ENCODE measurements around the gene GALNT12. TPM values are rescaled to one million over a fixed set of nuclear protein-coding genes. Genes with fewer than 3 reads are reported as not detected.

Gene GALNT12
- 15.6 and 16.4 TPM in 2 replicates for total RNA-seq

GRCh38 chr9:98807070-98807813, at the start of gene GALNT12:
Gene GALNT12 (plus strand): TSS chr9:98807670. CDS start chr9:98807699, 29 bp downstream.

DNA sequence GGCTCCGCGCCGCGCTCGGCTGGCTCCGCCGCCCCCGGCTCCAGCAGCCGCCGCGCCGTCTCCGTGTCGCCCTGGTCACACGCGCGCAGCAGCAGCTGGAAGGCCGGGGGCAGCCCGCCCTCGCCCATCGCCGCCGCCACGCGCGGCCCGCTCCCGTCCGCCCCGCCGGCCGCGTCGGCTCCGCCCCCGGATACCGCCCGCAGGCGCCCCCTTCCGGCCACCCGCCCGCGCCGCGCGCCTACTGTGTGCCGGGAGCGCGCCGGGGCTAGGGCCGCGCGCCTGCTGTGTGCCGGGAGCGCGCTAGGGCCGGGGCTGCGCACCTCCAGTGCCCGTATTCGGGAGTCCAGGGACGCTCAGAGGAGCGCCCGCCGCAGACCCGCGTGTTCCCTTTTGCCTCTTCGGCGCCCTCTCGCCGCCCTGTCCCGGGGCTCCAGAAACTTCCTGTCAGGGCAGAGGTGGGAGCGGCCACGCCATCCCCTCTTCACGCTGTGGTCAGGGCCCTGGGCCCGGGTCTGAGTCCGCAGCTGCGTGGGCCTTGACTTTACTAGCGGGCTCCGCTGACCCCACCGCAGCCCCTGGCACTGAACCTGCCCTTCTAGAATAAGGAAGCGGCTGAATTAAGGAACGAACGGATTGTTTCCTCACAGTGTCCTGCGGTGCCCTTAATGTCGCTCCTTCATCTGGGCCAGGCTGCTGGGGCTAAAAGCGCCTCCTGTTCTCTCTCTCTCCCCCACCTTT, 10.9 kb upstream of the GALNT12 start, which contains the start of gene ANKS6:
Gene ANKS6, minus strand, starts transcription at position 192 of the 738 bp plus-strand sequence. Its CDS starts 64 bp downstream, at position 128.

Other genes with a start within 250 kb of the GALNT12 start
- 2.1 and 2.3 TPM in 2 replicates for gene GABBR2, start 98.7 kb upstream of the GALNT12 start, total RNA-seq
- gene ANKS6, start 11.1 kb upstream of the GALNT12 start, total RNA-seq: 13.3 and 22.5 TPM in 2 replicates
- gene COL15A1, start 136.2 kb downstream of the GALNT12 start, total RNA-seq: 9.6 and 10.0 TPM in 2 replicates